ENCODE data around the gene SP110. TPM values are rescaled to one million over a fixed set of nuclear protein-coding genes. Genes with fewer than 3 reads are reported as not detected.
A peak's percentile ranks its signal among the peaks of the same experiment; 100 is the strongest.

Gene SP110
- total RNA-seq, 1 donor from 2014 or later = 61.7 TPM

DNA sequence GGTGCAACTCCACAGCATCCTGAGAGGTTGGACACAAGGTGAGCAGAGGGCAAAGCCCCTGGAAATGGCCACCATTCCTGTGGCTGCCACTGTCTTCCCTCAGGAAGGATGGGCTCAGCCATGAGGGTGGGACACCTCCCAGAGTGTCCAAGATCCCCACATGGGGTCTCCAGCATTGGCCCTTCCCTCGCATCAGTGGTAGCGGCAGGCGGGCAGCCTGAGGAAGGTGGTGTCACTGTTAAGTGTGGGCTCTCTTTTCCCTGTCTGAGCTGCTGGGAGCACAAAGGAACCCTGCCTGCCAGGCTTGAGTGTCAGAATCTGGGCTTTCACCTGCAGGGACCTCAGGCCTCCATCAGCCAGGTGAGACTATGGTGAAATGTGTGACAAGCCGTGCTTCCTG lies 47.6 kb downstream of the SP110 start:
- FAIRE-seq = no peak
- H3K4me1 Mint-ChIP-seq (ENCODE audit: low read depth, unreplicated experiment) = peaks cover 5% of the 10 kb centered on the region
- H4K20me1 ChIP-seq (ENCODE audit: insufficient read depth, low read length) = no peaks in the 10 kb centered on the region

GRCh38 chr2:230170532-230170931 lies 49.3 kb downstream of the SP110 start:
- no peaks in the 10 kb centered on the region for H3K79me2 ChIP-seq (ENCODE audit: insufficient read depth, low read length)
- FAIRE-seq = no peak
- no peak overlapping the region for H2AFZ ChIP-seq (ENCODE audit: low read depth, low read length)
- Mint-ChIP-seq H3K9me3 (ENCODE audit: unreplicated experiment) (no peaks in the 10 kb centered on the region), H3K4me1 (ENCODE audit: low read depth, unreplicated experiment) (peaks cover 5% of the 10 kb centered on the region), H3K27me3 (ENCODE audit: low read depth, unreplicated experiment) (no peaks in the 10 kb centered on the region), H3K4me3 (ENCODE audit: unreplicated experiment) (no peak overlapping the region), H3K27ac (ENCODE audit: unreplicated experiment) (peak overlapping the region; percentile 18), H3K36me3 (ENCODE audit: low read depth, unreplicated experiment) (peaks cover 49% of the 10 kb centered on the region)
- no peak overlapping the region for H3K9ac ChIP-seq (ENCODE audit: low read length)
- H4K20me1 ChIP-seq (ENCODE audit: insufficient read depth, low read length) = no peaks in the 10 kb centered on the region
- H3K4me2 ChIP-seq (ENCODE audit: low read length) = no peak overlapping the region
- no peak for TF ChIP-seq EZH2 (IDR thresholded peaks at IDR 0.05; ENCODE audit: insufficient read depth, low read length)
- no peak for TF ChIP-seq CTCF (IDR thresholded peaks at IDR 0.05; ENCODE audit: insufficient read depth, low read depth, low read length)
- H3K4me3 ChIP-seq (ENCODE audit: insufficient read depth, low read depth, low read length) = no peak overlapping the region
- H3K27me3 ChIP-seq (ENCODE audit: insufficient read depth, low read length) = no peaks in the 10 kb centered on the region
- H3K9me3 ChIP-seq (ENCODE audit: insufficient read depth, low read depth, low read length) = no peaks in the 10 kb centered on the region
- H3K4me1 ChIP-seq (ENCODE audit: insufficient read depth, low read length) = no peaks in the 10 kb centered on the region
- DNase-seq (ENCODE audit: low read depth) = no peak
- H3K36me3 ChIP-seq (ENCODE audit: insufficient read depth, low read length) = peaks cover under 1% of the 10 kb centered on the region
- H3K27ac ChIP-seq (ENCODE audit: low read depth, low read length) = no peak overlapping the region

More for the DNA sequence above, 47.6 kb downstream of the SP110 start:
- no peaks in the 10 kb centered on the region for H3K4me1 ChIP-seq (ENCODE audit: insufficient read depth, low read length)
- no peak overlapping the region for H3K27ac ChIP-seq (ENCODE audit: low read depth, low read length)
- Mint-ChIP-seq H3K27me3 (ENCODE audit: low read depth, unreplicated experiment) (no peaks in the 10 kb centered on the region), H3K9me3 (ENCODE audit: unreplicated experiment) (no peaks in the 10 kb centered on the region), H3K4me3 (ENCODE audit: unreplicated experiment) (no peak overlapping the region), H3K27ac (ENCODE audit: unreplicated experiment) (no peak overlapping the region), H3K36me3 (ENCODE audit: low read depth, unreplicated experiment) (peaks cover 49% of the 10 kb centered on the region)
- peaks cover 3% of the 10 kb centered on the region for H3K36me3 ChIP-seq (ENCODE audit: insufficient read depth, low read length)
- H3K9ac ChIP-seq (ENCODE audit: low read length) = no peak overlapping the region
- no peak overlapping the region for H3K4me3 ChIP-seq (ENCODE audit: insufficient read depth, low read depth, low read length)
- no peak overlapping the region for H2AFZ ChIP-seq (ENCODE audit: low read depth, low read length)
- DNase-seq (ENCODE audit: low read depth) = no peak
- no peaks in the 10 kb centered on the region for H3K9me3 ChIP-seq (ENCODE audit: insufficient read depth, low read depth, low read length)
- H3K4me2 ChIP-seq (ENCODE audit: low read length) = no peak overlapping the region
- no peak for TF ChIP-seq EZH2 (IDR thresholded peaks at IDR 0.05; ENCODE audit: insufficient read depth, low read length)
- TF ChIP-seq CTCF (IDR thresholded peaks at IDR 0.05; ENCODE audit: insufficient read depth, low read depth, low read length) = no peak
- no peaks in the 10 kb centered on the region for H3K27me3 ChIP-seq (ENCODE audit: insufficient read depth, low read length)
- no peaks in the 10 kb centered on the region for H3K79me2 ChIP-seq (ENCODE audit: insufficient read depth, low read length)

- H3K27ac ChIP-seq (ENCODE audit: low read depth, low read length) = no peak overlapping the region
- no peak for TF ChIP-seq EZH2 (IDR thresholded peaks at IDR 0.05; ENCODE audit: insufficient read depth, low read length)
- TF ChIP-seq CTCF (IDR thresholded peaks at IDR 0.05; ENCODE audit: insufficient read depth, low read depth, low read length) = no peak
- no peak for DNase-seq (ENCODE audit: low read depth)
- Mint-ChIP-seq H3K4me1 (ENCODE audit: low read depth, unreplicated experiment) (peaks cover 4% of the 10 kb centered on the region), H3K27ac (ENCODE audit: unreplicated experiment) (no peak overlapping the region), H3K27me3 (ENCODE audit: low read depth, unreplicated experiment) (peaks cover 2% of the 10 kb centered on the region), H3K9me3 (ENCODE audit: unreplicated experiment) (no peaks in the 10 kb centered on the region), H3K36me3 (ENCODE audit: low read depth, unreplicated experiment) (peaks cover 35% of the 10 kb centered on the region), H3K4me3 (ENCODE audit: unreplicated experiment) (no peak overlapping the region)
- no peak for FAIRE-seq
- H3K79me2 ChIP-seq (ENCODE audit: insufficient read depth, low read length) = no peaks in the 10 kb centered on the region
- H3K4me2 ChIP-seq (ENCODE audit: low read length) = no peak overlapping the region
- no peaks in the 10 kb centered on the region for H3K4me1 ChIP-seq (ENCODE audit: insufficient read depth, low read length)
- no peaks in the 10 kb centered on the region for H4K20me1 ChIP-seq (ENCODE audit: insufficient read depth, low read length)
- H3K9ac ChIP-seq (ENCODE audit: low read length) = no peak overlapping the region
- no peaks in the 10 kb centered on the region for H3K36me3 ChIP-seq (ENCODE audit: insufficient read depth, low read length)
- H3K9me3 ChIP-seq (ENCODE audit: insufficient read depth, low read depth, low read length) = no peaks in the 10 kb centered on the region
- H3K4me3 ChIP-seq (ENCODE audit: insufficient read depth, low read depth, low read length) = no peak overlapping the region
- no peak overlapping the region for H2AFZ ChIP-seq (ENCODE audit: low read depth, low read length)
- H3K27me3 ChIP-seq (ENCODE audit: insufficient read depth, low read length) = no peaks in the 10 kb centered on the region
These were observed 53.1 kb downstream of the SP110 start for GRCh38 chr2:230166557-230167170.

Data from astrocyte (in vitro differentiated cells and primary cell).